Measurements from ENCODE around the gene SLIRP. TPM values are rescaled to one million over a fixed set of nuclear protein-coding genes. Genes with fewer than 3 reads are reported as not detected.
A peak's percentile ranks its signal among the peaks of the same experiment; 100 is the strongest.
"Not testable (repeated sequence)": the region's sequence is repeated elsewhere in the genome, so short reads cannot be mapped to it uniquely, and the experiment has no call there.

The SLIRP gene
- 100 to 1,000 TPM; 134 to 149 TPM for total RNA-seq

DNA sequence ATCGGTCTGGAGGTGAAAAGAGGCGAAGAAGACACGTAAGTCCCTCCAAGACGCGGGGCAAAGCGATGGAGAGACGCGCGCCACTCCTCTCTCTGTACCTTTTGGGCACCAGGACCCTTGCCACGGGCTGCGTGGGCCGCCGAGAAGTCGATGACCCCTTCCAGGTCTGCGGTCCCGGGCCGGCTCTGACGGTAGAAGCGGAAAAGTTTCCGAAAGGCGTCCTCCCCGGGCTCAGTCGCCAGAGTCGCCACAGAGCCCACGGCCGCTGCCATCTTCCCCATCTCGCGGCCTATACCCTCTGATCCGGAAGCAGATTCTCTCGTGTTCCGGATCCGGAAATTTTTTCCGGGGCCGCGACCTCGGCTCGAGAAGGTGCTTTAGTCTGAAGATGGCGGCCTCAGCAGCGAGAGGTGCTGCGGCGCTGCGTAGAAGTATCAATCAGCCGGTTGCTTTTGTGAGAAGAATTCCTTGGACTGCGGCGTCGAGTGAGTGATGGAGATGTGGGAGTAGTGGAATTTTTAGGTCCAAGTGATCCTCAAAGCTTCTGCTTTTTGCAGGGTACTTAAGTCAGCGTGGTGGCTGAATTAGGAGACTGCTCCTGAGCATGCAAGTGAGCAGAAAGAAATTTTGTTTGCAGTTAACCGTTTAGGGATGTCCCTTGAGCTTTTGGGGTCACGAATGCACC, at the start of gene SLIRP, which contains the start of gene ALKBH1:
TSS of gene SLIRP (plus strand) at position 380 of the 685 bp plus-strand sequence. CDS start at position 389, 9 bp downstream.
TSS of gene ALKBH1 (minus strand) at position 300 of the 685 bp plus-strand sequence. CDS start at position 281, 19 bp downstream.
- no peaks in the 10 kb centered on the region for H3K9me3 Mint-ChIP-seq
- H3K4me3 Mint-ChIP-seq, result peak within 1 kb of the TSS; percentile 87
- peak within 1 kb of the TSS; percentile 88 for H3K27ac Mint-ChIP-seq
- H3K4me1 Mint-ChIP-seq (ENCODE audit: low read depth), result peaks cover 48% of the 10 kb centered on the region
- CTCF ChIA-PET, result interaction anchor here (0.6 to 1.5 kb wide), 3 partner anchors 11 to 90 kb away, joined by 3 to 6 read pairs (median 3); no protein-coding TSS in a partner anchor
- peak; percentile 92 for DNase-seq
- intact Hi-C loops (cut with micrococcal nuclease), result loop anchor here (1.0 to 5.0 kb wide), 7 partner anchors 53 to 406 kb away; partner anchors contain the start of genes ADCK1, GSTZ1, SNW1 and SPTLC2
- no peaks in the 10 kb centered on the region for H3K27me3 Mint-ChIP-seq (ENCODE audit: low read depth)
- peaks cover 19% of the 10 kb centered on the region for H3K36me3 Mint-ChIP-seq (ENCODE audit: low read depth)

DNA sequence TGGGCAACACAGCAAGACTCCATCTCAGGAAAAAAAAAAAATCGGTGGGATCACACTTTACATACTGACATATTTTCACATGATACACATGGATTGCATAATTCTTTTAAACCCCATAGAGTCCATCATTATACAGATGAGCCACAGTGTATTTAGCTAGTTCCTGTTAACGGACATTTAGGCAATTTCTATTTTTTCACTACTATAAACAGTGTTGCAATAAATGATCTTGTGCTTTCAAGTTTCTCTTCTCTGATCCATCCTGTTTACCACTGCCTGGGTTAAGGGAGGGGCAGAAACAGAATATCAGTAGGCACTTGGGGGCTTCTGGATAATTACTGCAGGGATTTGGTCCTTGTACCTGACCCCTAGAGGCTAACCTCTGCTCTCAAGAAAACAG, 48.1 kb upstream of the SLIRP start:
- Mint-ChIP-seq H3K4me3 (no peak overlapping the region), H3K36me3 (ENCODE audit: low read depth) (no peaks in the 10 kb centered on the region), H3K27ac (no peak overlapping the region), H3K27me3 (ENCODE audit: low read depth) (no peaks in the 10 kb centered on the region), H3K9me3 (no peaks in the 10 kb centered on the region), H3K4me1 (ENCODE audit: low read depth) (no peaks in the 10 kb centered on the region)
- intact Hi-C loops (cut with micrococcal nuclease), result loop anchor here (5.0 kb wide), 1 partner anchor 907 kb away; no protein-coding TSS in a partner anchor
- no peak for DNase-seq
- CTCF ChIA-PET, result interaction anchor here (0.6 kb wide), 1 partner anchor 162 kb away, joined by 3 read pairs; no protein-coding TSS in a partner anchor

DNA sequence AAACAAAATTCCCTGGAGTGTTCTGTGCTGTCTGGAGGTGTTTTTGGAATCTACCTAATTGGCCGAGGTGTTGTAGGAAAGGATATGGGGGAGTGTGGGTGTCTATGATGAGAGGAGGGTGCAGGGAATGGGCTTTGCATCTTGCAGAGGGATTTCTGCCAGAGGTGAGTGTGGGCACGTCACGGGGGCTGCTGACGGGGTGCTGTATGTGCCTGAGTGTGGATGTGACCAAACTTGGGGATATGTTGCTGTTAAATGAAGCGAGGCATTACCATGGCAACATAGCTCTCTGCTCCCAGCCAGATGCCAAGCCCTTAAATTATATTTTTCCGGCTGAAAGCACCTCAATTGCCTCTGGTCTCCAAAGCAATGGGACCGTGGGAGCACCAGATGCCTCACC, 47.1 kb upstream of the SLIRP start:
- intact Hi-C loops (cut with micrococcal nuclease), result no loop called here
- H3K9me3 Mint-ChIP-seq, result no peaks in the 10 kb centered on the region

DNA sequence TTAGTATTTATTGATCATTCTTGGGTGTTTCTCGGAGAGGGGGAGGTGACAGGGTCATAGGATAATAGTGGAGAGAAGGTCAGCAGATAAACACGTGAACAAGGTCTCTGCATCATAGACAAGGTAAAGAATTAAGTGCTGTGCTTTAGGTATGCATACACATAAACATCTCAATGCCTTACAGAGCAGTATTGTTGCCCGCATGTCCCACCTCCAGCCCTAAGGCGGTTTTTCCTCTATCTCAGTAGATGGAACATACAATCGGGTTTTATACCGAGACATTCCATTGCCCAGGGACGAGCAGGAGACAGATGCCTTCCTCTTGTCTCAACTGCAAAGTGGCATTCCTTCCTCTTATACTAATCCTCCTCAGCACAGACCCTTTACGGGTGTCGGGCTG, 46.3 kb upstream of the SLIRP start:
- intact Hi-C loops (cut with micrococcal nuclease); H3K9me3 Mint-ChIP-seq; H3K27me3 Mint-ChIP-seq (ENCODE audit: low read depth): not testable (repeated sequence)

More for the DNA sequence above, 47.1 kb upstream of the SLIRP start:
- H3K4me3 Mint-ChIP-seq, result no peak overlapping the region
- CTCF ChIA-PET, result no interaction called here
- H3K4me1 Mint-ChIP-seq (ENCODE audit: low read depth), result no peaks in the 10 kb centered on the region
- H3K27ac Mint-ChIP-seq, result no peak overlapping the region
- DNase-seq, result no peak
- H3K36me3 Mint-ChIP-seq (ENCODE audit: low read depth), result no peaks in the 10 kb centered on the region
- H3K27me3 Mint-ChIP-seq (ENCODE audit: low read depth), result no peaks in the 10 kb centered on the region

DNA sequence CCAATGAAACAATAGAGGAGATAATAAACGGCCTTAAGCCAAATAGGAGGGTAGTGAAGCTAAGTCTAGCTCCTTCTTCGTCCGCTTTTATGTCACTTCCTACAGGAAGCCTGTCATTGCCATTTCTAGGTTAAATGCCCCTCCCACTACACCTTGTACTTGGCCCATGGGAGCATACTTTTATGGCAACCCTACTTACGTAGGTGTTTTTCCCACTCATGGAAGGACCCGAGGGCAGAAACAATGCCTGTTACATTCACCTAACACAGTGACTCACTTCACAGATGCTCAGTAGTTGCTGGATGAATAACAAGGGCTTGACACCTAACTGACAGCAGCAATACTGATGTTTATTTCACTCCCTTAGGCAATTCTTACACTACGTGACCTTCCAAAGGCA, 44.6 kb upstream of the SLIRP start:
- Mint-ChIP-seq H3K27me3 (ENCODE audit: low read depth) (no peaks in the 10 kb centered on the region), H3K9me3 (no peaks in the 10 kb centered on the region), H3K4me1 (ENCODE audit: low read depth) (no peaks in the 10 kb centered on the region), H3K36me3 (ENCODE audit: low read depth) (no peaks in the 10 kb centered on the region), H3K27ac (no peak overlapping the region), H3K4me3 (no peak overlapping the region)
- CTCF ChIA-PET, result no interaction called here
- intact Hi-C loops (cut with micrococcal nuclease), result no loop called here
- no peak for DNase-seq

More for the DNA sequence above, 46.3 kb upstream of the SLIRP start:
- H3K4me3 Mint-ChIP-seq; H3K27ac Mint-ChIP-seq; CTCF ChIA-PET; DNase-seq; H3K4me1 Mint-ChIP-seq (ENCODE audit: low read depth); H3K36me3 Mint-ChIP-seq (ENCODE audit: low read depth): not testable (repeated sequence)

DNA sequence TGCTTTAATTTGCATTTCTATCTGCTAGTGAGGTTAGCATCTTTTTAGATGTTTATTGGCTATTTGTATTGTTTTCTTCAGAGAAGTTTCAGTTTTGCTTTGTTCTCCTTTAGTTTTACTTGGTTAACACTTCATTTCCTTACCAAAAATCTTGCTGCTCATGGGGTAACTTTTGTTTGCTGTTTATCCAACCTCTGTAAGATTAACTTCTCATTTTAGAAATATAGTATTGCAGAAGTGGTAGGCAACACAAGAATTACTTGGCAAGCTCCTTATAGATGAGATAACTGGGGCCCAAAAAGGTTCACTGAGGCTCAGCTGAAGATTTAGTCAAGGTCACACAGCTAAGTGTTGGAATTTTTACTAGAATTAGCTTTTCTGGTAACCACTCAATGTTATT, 40.6 kb upstream of the SLIRP start:
- peaks cover 2% of the 10 kb centered on the region for H3K36me3 Mint-ChIP-seq (ENCODE audit: low read depth)
- H3K4me3 Mint-ChIP-seq, result no peak overlapping the region
- H3K4me1 Mint-ChIP-seq (ENCODE audit: low read depth), result no peaks in the 10 kb centered on the region
- no peak overlapping the region for H3K27ac Mint-ChIP-seq
- no peaks in the 10 kb centered on the region for H3K27me3 Mint-ChIP-seq (ENCODE audit: low read depth)
- CTCF ChIA-PET, result interaction anchor here (0.6 kb wide), 1 partner anchor 197 kb away, joined by 6 read pairs; no protein-coding TSS in a partner anchor
- DNase-seq, result no peak
- no peaks in the 10 kb centered on the region for H3K9me3 Mint-ChIP-seq
- intact Hi-C loops (cut with micrococcal nuclease), result no loop called here

DNA sequence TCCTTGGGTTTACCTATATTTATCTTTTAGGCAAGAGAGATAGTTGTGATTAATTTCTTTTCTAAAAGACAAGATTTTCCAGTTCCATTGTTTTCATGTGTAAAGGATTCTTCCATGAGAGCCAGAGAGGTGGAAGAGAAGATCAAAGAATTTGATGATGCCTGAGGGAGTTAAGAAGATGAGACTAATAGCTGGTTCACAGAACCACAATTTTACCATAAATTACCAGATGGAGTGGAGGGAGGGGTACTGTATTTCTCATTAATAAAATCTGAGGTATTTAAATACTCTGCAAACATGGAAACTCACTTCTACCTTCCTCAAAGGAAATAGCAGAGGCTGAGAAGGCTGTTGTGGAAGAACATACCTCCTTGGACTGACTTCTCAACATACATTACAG, 34.7 kb upstream of the SLIRP start:
- Mint-ChIP-seq H3K9me3 (no peaks in the 10 kb centered on the region), H3K4me3 (no peak overlapping the region), H3K27me3 (ENCODE audit: low read depth) (no peaks in the 10 kb centered on the region), H3K36me3 (ENCODE audit: low read depth) (peaks cover 24% of the 10 kb centered on the region), H3K27ac (no peak overlapping the region), H3K4me1 (ENCODE audit: low read depth) (no peaks in the 10 kb centered on the region)
- CTCF ChIA-PET, result no interaction called here
- no peak for DNase-seq
- intact Hi-C loops (cut with micrococcal nuclease), result no loop called here

DNA sequence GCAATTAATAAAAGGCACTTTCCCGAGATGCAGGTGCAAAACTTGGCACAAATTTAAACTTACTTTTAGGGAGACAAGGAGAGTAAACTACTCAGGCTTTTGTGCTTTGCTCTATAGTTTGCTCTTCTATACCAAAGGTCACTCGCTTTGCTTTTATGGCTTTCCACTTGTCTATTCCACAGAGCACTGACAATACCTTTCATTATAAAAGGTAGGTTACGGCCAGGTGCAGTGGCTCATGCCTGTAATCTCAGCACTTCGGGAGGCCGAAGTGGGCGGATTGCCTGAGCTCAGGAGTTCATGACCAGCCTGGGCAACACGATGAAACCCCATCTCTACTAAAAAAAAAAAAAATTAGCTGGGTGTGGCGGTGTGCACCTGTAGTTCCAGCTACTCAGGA, 33.0 kb upstream of the SLIRP start:
- Mint-ChIP-seq H3K36me3 (ENCODE audit: low read depth) (peaks cover 36% of the 10 kb centered on the region), H3K27me3 (ENCODE audit: low read depth) (no peaks in the 10 kb centered on the region), H3K9me3 (no peaks in the 10 kb centered on the region), H3K4me1 (ENCODE audit: low read depth) (no peaks in the 10 kb centered on the region), H3K27ac (no peak overlapping the region), H3K4me3 (no peak overlapping the region)
- CTCF ChIA-PET, result interaction anchor here (0.7 kb wide), 1 partner anchor 889 kb away, joined by 3 read pairs; no protein-coding TSS in a partner anchor
- intact Hi-C loops (cut with micrococcal nuclease), result no loop called here
- no peak for DNase-seq

DNA sequence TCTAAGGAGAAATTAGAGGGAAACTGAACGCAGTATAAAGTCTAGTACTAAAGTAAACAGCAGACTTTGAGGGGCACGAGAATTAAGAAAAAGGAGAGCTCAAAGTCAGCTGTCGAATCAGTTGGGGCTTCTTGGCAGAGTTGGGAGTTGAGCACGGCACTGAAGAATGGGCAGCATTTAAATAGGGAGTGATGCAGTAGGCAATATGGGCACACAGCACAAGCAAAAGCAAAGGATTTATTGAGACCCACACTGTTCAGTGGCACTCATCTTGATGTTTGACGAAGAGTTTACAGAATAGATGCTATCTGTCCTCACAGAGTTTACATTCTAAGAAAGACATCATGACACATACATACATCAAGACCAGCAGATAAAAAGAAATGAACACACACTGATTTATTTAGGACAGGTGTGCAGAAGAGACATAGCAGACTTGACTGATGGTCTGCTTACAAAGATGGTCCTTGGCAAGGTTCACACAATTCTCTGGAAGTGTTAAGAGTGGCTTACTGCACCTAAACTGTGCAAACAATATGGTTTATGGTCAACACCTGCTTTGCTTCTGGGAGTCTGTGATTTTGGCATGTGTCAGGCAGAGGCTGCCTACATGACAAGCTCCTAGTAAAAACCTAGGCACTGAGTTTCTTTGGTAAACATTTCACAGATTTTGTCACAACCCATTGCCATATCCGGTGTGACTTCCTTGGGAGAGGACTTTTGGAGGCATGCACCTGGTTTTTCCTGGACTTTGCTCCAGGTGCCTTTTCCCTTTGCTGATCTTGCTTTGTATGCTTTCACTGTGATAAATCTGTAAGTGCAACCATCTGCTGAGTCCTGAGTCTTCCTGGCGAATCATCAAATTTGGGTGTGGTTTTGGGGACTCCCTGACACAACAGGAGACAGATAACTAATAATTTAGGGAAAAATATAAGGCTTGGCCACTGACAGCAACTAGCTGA, 26.4 kb upstream of the SLIRP start:
- CTCF ChIA-PET, result no interaction called here
- H3K4me3 Mint-ChIP-seq, result no peak overlapping the region
- intact Hi-C loops (cut with micrococcal nuclease), result no loop called here
- no peaks in the 10 kb centered on the region for H3K27me3 Mint-ChIP-seq (ENCODE audit: low read depth)
- no peaks in the 10 kb centered on the region for H3K9me3 Mint-ChIP-seq
- peaks cover 22% of the 10 kb centered on the region for H3K36me3 Mint-ChIP-seq (ENCODE audit: low read depth)
- no peak for DNase-seq
- H3K4me1 Mint-ChIP-seq (ENCODE audit: low read depth), result peaks cover 5% of the 10 kb centered on the region
- H3K27ac Mint-ChIP-seq, result no peak overlapping the region

DNA sequence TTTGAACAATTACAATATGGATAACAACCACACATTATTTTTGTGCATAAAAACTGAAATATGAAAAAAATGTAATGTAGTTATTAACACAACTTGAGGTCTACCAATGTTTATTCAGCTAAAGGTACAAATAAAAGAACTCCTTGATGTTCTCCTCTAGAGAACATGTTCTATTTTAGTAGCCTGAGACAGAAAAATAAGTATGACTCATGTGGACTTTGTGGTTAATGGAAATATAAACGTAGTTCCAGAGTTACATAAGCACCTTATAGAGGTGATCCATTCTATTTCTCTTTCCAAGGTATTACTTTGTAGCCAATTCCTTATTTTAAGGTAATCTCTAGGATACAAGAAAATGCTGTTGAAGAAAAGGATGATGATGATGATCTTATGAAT, 25.7 kb upstream of the SLIRP start:
- H3K27ac Mint-ChIP-seq, result no peak overlapping the region
- H3K27me3 Mint-ChIP-seq (ENCODE audit: low read depth), result no peaks in the 10 kb centered on the region
- no peak overlapping the region for H3K4me3 Mint-ChIP-seq
- CTCF ChIA-PET, result no interaction called here
- DNase-seq, result no peak
- peaks cover 5% of the 10 kb centered on the region for H3K4me1 Mint-ChIP-seq (ENCODE audit: low read depth)
- no peaks in the 10 kb centered on the region for H3K9me3 Mint-ChIP-seq
- peaks cover 26% of the 10 kb centered on the region for H3K36me3 Mint-ChIP-seq (ENCODE audit: low read depth)
- intact Hi-C loops (cut with micrococcal nuclease), result no loop called here

DNA sequence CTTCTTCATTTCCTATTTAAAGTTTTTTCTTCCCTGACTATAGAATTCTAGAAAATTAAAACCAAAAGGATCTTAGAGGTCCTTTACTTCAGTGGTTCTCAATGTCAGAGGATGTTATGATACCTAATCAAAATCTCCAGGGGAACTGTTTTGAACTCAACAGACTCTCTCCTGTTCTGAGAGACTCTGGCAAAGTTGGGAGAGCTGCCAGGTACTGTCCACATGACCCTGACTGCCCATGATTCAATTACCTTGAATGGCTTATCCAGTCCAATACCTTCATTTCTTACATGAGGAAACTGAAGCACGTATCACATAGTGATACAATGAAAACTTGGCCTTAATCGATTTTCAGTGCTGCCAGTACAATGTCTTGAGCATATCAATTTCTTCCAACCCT, 16.6 kb upstream of the SLIRP start:
- Mint-ChIP-seq H3K27me3 (ENCODE audit: low read depth) (no peaks in the 10 kb centered on the region), H3K4me1 (ENCODE audit: low read depth) (no peaks in the 10 kb centered on the region), H3K36me3 (ENCODE audit: low read depth) (peaks cover 25% of the 10 kb centered on the region), H3K9me3 (no peaks in the 10 kb centered on the region), H3K27ac (no peak overlapping the region), H3K4me3 (no peak overlapping the region)
- DNase-seq, result no peak
- intact Hi-C loops (cut with micrococcal nuclease), result no loop called here
- CTCF ChIA-PET, result no interaction called here

DNA sequence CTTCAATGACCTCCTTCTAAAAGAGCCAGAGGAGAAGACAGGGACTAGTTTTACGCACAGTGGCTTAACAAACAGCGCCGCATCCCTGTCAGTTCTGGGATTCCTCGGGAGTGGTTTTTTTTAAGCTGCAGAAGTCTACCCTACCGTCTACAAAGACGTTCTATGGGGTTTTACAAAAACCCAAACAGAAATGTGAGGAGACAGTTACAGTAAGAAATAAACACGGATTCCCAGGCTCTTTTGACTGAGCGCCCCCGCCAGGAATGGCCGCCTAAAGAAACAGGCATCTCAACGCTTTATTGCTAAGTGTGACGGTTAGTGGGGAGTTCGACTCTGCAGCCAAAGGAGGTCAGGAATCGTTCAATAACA, 564 bp upstream of the SLIRP start:
- H3K4me3 Mint-ChIP-seq, result peak overlapping the region; percentile 87
- no peaks in the 10 kb centered on the region for H3K9me3 Mint-ChIP-seq
- peak; percentile 46 for DNase-seq
- peak overlapping the region; percentile 88 for H3K27ac Mint-ChIP-seq
- peaks cover 45% of the 10 kb centered on the region for H3K4me1 Mint-ChIP-seq (ENCODE audit: low read depth)
- peaks cover 14% of the 10 kb centered on the region for H3K36me3 Mint-ChIP-seq (ENCODE audit: low read depth)
- intact Hi-C loops (cut with micrococcal nuclease), result loop anchor here (1.0 to 5.0 kb wide), 3 partner anchors 65 to 405 kb away; partner anchors contain the start of gene SPTLC2
- H3K27me3 Mint-ChIP-seq (ENCODE audit: low read depth), result no peaks in the 10 kb centered on the region
- CTCF ChIA-PET, result interaction anchor here (1.5 kb wide), 1 partner anchor 18 kb away, joined by 6 read pairs; no protein-coding TSS in a partner anchor

Data from activated naive CD4-positive, alpha-beta T cell treated with anti-CD3 and anti-CD28 coated beads for 36 hours (primary cell).